Measurements from ENCODE around the gene PRICKLE1. TPM values are rescaled to one million over a fixed set of nuclear protein-coding genes. Genes with fewer than 3 reads are reported as not detected.

Gene PRICKLE1
- total RNA-seq, 1 donor from 2014 or later, result 20.9 TPM

DNA sequence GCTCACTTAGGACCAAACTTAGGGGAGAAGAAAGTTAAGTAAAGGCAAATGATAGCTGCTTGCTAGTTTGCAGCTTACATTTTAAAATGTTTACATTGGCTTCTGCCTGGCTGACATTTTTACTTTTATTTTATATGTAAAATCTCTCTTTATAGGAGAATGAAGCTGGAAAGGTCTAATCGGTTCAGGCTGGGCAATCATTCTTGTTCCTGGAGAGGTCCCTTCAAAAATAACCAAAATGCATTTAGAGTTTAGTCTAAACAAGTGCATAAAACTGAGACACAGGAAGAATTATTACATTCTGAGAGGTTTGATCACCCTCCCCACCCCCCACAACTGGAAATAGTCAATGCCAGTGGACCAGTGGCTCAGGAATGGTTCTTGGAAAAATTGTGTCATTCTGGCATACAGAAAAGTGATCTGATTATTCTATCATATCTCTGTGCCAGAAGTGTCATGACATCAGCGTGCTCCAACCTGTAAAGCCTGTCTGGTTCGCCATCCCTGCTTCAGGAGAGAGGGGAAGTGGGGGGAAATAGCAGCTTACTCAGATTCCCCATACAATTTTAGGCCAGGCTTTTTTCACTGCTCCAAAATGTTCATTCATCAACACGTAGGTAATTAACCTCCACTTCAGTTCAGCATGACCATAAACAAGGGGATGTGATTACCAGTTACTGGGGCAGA lies 4.2 kb downstream of the PRICKLE1 start:
- intact Hi-C loops (cut with micrococcal nuclease), result loop anchor here (10.0 kb wide), 2 partner anchors 200 to 750 kb away; no protein-coding TSS in a partner anchor
- no peaks in the 10 kb centered on the region for H3K27me3 ChIP-seq (ENCODE audit: low read depth)
- peak overlapping the region; percentile 4 for H3K4me3 ChIP-seq
- no peaks in the 10 kb centered on the region for H3K9me3 ChIP-seq (replicated peaks)
- TF ChIP-seq CTCF (IDR thresholded peaks at IDR 0.05; ENCODE audit: borderline replicate concordance), result no peak
- no peak for DNase-seq
- H3K4me1 ChIP-seq, result peaks cover 81% of the 10 kb centered on the region
- peak overlapping the region; percentile 2 for H3K27ac ChIP-seq (replicated peaks)
- no peaks in the 10 kb centered on the region for H3K36me3 ChIP-seq

DNA sequence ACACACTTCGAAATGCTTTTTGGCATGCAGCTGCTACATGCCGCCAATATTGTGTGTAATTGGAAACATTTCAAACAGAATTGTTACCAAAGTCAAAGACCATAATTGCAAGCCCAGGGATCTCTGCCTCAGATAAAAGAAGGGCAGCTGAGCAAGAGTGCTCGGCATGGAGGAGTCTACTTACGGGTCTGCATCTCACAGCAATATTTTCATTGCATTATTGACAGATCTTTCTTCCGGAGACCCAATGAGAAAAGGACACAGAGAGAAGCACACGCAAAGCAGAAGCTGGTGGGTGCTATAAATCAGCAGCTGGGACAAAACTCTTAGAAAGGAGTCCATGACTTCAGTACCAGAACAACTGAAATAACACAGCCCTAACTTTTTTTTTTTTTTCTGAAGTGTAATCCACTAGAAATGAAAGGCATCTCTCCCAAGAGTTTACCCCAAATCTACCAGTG lies 4.9 kb downstream of the PRICKLE1 start:
- peaks cover 77% of the 10 kb centered on the region for H3K4me1 ChIP-seq
- H3K27me3 ChIP-seq (ENCODE audit: low read depth), result no peaks in the 10 kb centered on the region
- H3K4me3 ChIP-seq, result peak overlapping the region; percentile 4
- H3K36me3 ChIP-seq, result no peaks in the 10 kb centered on the region
- H3K9me3 ChIP-seq (replicated peaks), result no peaks in the 10 kb centered on the region
- peak overlapping the region; percentile 2 for H3K27ac ChIP-seq (replicated peaks)
- intact Hi-C loops (cut with micrococcal nuclease), result loop anchor here (10.0 kb wide), 2 partner anchors 200 to 750 kb away; no protein-coding TSS in a partner anchor
- no peak for DNase-seq
- TF ChIP-seq CTCF (IDR thresholded peaks at IDR 0.05; ENCODE audit: borderline replicate concordance), result no peak

DNA sequence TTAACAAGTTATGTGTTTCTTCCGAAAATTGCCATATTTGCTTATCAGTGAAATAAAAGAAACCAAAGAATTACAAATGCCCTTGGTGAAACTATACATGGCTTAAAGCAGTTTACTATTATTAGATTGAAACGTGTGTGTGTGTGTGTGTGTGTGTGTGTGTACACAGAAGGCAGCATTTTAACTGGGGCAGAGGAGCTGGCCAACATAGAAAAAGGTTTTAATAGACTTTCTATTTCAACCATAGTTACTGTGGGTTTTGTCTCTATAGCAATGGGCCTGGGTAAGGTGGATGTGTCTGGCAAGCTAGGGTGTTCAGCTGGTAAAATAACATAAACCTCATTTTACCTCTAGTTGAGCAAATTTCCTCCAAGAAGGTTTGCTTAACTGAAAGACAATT lies 6.5 kb downstream of the PRICKLE1 start:
- peaks cover 76% of the 10 kb centered on the region for H3K4me1 ChIP-seq

DNA sequence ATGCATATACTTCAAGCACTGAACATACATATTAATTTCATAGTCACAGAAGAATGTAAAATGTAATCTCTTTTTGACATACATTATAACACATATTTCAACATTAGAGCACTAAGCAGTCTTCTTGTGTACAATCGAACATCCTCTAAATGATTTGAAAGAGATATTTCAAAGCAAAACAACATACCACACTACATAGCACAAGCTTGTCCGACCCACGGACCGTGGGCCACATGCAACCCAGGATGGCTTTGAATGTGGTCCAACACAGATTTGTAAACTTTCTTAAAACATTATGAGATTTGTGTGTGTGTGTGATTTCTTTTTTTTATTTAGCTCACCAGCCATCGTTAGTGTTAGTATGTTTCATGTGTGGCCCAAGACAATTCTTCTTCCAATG lies 7.0 kb downstream of the PRICKLE1 start:
- H3K4me3 ChIP-seq, result no peak overlapping the region
- DNase-seq, result no peak
- H3K9me3 ChIP-seq (replicated peaks), result no peaks in the 10 kb centered on the region
- TF ChIP-seq CTCF (IDR thresholded peaks at IDR 0.05; ENCODE audit: borderline replicate concordance), result no peak
- intact Hi-C loops (cut with micrococcal nuclease), result loop anchor here (10.0 kb wide), 2 partner anchors 202 to 752 kb away; no protein-coding TSS in a partner anchor
- H3K4me1 ChIP-seq, result peaks cover 76% of the 10 kb centered on the region
- no peaks in the 10 kb centered on the region for H3K36me3 ChIP-seq
- no peaks in the 10 kb centered on the region for H3K27me3 ChIP-seq (ENCODE audit: low read depth)
- H3K27ac ChIP-seq (replicated peaks), result peak overlapping the region; percentile 12

More for the DNA sequence above, 6.5 kb downstream of the PRICKLE1 start:
- Histone ChIP-seq H3K27me3 (ENCODE audit: low read depth) (no peaks in the 10 kb centered on the region), H3K4me3 (no peak overlapping the region), H3K36me3 (no peaks in the 10 kb centered on the region), H3K27ac (replicated peaks) (peak overlapping the region; percentile 12), H3K9me3 (replicated peaks) (no peaks in the 10 kb centered on the region)
- DNase-seq, result no peak
- intact Hi-C loops (cut with micrococcal nuclease), result loop anchor here (10.0 kb wide), 2 partner anchors 202 to 752 kb away; no protein-coding TSS in a partner anchor
- TF ChIP-seq CTCF (IDR thresholded peaks at IDR 0.05; ENCODE audit: borderline replicate concordance), result no peak

GRCh38 chr12:42582050-42582449 lies 7.5 kb downstream of the PRICKLE1 start:
- Histone ChIP-seq H3K9me3 (replicated peaks) (no peaks in the 10 kb centered on the region), H3K36me3 (no peaks in the 10 kb centered on the region), H3K4me3 (no peak overlapping the region), H3K4me1 (peaks cover 75% of the 10 kb centered on the region), H3K27ac (replicated peaks) (no peak overlapping the region), H3K27me3 (ENCODE audit: low read depth) (no peaks in the 10 kb centered on the region)
- TF ChIP-seq CTCF (IDR thresholded peaks at IDR 0.05; ENCODE audit: borderline replicate concordance), result no peak
- DNase-seq, result no peak
- intact Hi-C loops (cut with micrococcal nuclease), result loop anchor here (10.0 kb wide), 2 partner anchors 203 to 753 kb away; no protein-coding TSS in a partner anchor

Data from left ventricle myocardium inferior (tissue), 1 donor.